ENCODE measurements around the gene MAMLD1. TPM values are rescaled to one million over a fixed set of nuclear protein-coding genes. Genes with fewer than 3 reads are reported as not detected.

Gene MAMLD1
- total RNA-seq, 1 experiment from 2014 or later, result 0.48 TPM

GRCh38 chrX:150352114-150352513 is 11.0 kb upstream of the MAMLD1 start:
- H3K4me1 ChIP-seq (ENCODE audit: insufficient read depth, low read length), result no peaks in the 10 kb centered on the region; the same call in 1 of the 2 replicates
- WGBS (ENCODE audit: extremely low coverage, insufficient read length, low lambda C conversion rate), result no CpG with 5 or more reads among the region's 3 CpGs
- peaks cover 15 to 18% of the 10 kb centered on the region in 2 experiments for H3K4me1 Mint-ChIP-seq
- H3K27ac Mint-ChIP-seq, result no peak overlapping the region
- H3K9me3 ChIP-seq (ENCODE audit: control insufficient read depth, low read depth, low read length), result peaks cover 7% of the 10 kb centered on the region
- H3K23ac ChIP-seq (ENCODE audit: insufficient read length, low read depth, low read length), result no peak overlapping the region
- H3K27ac ChIP-seq (ENCODE audit: insufficient read length, low read depth, low read length), result no peak overlapping the region
- peaks cover 28% of the 10 kb centered on the region for H3K27me3 Mint-ChIP-seq (ENCODE audit: low read depth)
- H2BK20ac ChIP-seq (ENCODE audit: low read depth, low read length, poor library complexity, severe bottlenecking), result no peak overlapping the region
- H3K18ac ChIP-seq (ENCODE audit: insufficient read length, low read depth, low read length), result no peak overlapping the region
- H3K9me3 Mint-ChIP-seq, result peaks cover 67 to 71% of the 10 kb centered on the region in 2 experiments
- H3K4me3 Mint-ChIP-seq, result no peak overlapping the region
- peaks cover 0 to 3% (median 0%) of the 10 kb centered on the region in 3 experiments; a peak in 3 of 7 replicates for H3K36me3 Mint-ChIP-seq (ENCODE audit: insufficient read depth in 1 of 3, low read depth in 3 of 3)
- no peak overlapping the region for H2AK5ac ChIP-seq (ENCODE audit: insufficient read length, low read length)
- no peak overlapping the region for H2BK15ac ChIP-seq (ENCODE audit: low read depth, low read length)
- no peak overlapping the region for H3K4me2 ChIP-seq (ENCODE audit: insufficient read depth, insufficient read length, low read length)
- no peak overlapping the region for H4K8ac ChIP-seq (replicated peaks; ENCODE audit: insufficient read length, low read depth, low read length)
- TF ChIP-seq CTCF (conservative IDR thresholded peaks at IDR 0.05), result no peak
- no peaks in the 10 kb centered on the region for H4K20me1 ChIP-seq (ENCODE audit: control insufficient read depth, insufficient read depth, insufficient read length)
- no peaks in the 10 kb centered on the region for H3K23me2 ChIP-seq (ENCODE audit: insufficient read length, low read depth, low read length, poor library complexity, severe bottlenecking)
- no peaks in the 10 kb centered on the region for H3K27me3 ChIP-seq (ENCODE audit: insufficient read depth, low read length)
- no peak overlapping the region for H4K91ac ChIP-seq (ENCODE audit: insufficient read length, low read depth, low read length)
- no peaks in the 10 kb centered on the region for H3K79me2 ChIP-seq (ENCODE audit: insufficient read depth, low read length)
- H2BK5ac ChIP-seq (ENCODE audit: insufficient read length, low read length), result no peak overlapping the region
- no peak overlapping the region for H3K4ac ChIP-seq (ENCODE audit: low read depth, low read length)
- H3K56ac ChIP-seq (ENCODE audit: insufficient read length, low read depth, low read length), result no peak overlapping the region
- H3T11ph ChIP-seq (ENCODE audit: low read length), result no peak overlapping the region
- DNase-seq, result no peak
- no peak overlapping the region for H4K5ac ChIP-seq (ENCODE audit: insufficient read length, low read depth, low read length)
- H2BK12ac ChIP-seq (ENCODE audit: insufficient read length, low read depth, low read length), result no peak overlapping the region
- no peak overlapping the region for H2BK120ac ChIP-seq (ENCODE audit: low read depth, low read length, poor library complexity, severe bottlenecking)
- H3K79me1 ChIP-seq (ENCODE audit: insufficient read depth, low read depth, low read length, poor library complexity, severe bottlenecking), result no peaks in the 10 kb centered on the region
- H2AFZ ChIP-seq (ENCODE audit: low read length), result no peak overlapping the region
- H3K14ac ChIP-seq (ENCODE audit: insufficient read depth, low read length), result no peak overlapping the region
- no peak overlapping the region for H3K9ac ChIP-seq (ENCODE audit: extremely low read depth, insufficient read length, low read length)
